GM18519 (cell line): ENCODE data around the gene CTCF.
A peak's percentile ranks its signal among the peaks of the same experiment; 100 is the strongest.

Experiments
- ATAC-seq: cut with Tn5 transposase; IDR thresholded peaks from one replicate; pipeline ENCODE4 v1.9.1; 2021; ENCODE audit warnings: mild to moderate bottlenecking, moderate library complexity; ENCODE audit not compliant: unreplicated experiment, low FRiP score

Gene CTCF

DNA sequence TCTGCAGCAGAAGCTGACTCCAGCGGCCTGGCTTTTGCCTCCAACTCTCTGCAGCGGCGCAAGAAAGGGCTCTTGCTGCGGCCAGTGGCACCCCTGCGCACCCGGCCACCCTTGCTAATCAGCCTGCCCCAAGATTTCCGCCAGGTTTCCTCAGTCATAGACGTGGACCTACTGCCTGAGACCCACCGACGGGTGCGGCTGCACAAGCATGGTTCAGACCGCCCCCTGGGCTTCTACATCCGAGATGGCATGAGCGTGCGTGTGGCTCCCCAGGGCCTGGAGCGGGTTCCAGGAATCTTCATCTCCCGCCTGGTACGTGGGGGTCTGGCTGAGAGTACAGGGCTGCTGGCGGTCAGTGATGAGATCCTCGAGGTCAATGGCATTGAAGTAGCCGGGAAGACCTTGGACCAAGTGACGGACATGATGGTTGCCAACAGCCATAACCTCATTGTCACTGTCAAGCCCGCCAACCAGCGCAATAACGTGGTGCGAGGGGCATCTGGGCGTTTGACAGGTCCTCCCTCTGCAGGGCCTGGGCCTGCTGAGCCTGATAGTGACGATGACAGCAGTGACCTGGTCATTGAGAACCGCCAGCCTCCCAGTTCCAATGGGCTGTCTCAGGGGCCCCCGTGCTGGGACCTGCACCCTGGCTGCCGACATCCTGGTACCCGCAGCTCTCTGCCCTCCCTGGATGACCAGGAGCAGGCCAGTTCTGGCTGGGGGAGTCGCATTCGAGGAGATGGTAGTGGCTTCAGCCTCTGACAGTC lies 99.7 kb downstream of the CTCF start:
- no peak for ATAC-seq

DNA sequence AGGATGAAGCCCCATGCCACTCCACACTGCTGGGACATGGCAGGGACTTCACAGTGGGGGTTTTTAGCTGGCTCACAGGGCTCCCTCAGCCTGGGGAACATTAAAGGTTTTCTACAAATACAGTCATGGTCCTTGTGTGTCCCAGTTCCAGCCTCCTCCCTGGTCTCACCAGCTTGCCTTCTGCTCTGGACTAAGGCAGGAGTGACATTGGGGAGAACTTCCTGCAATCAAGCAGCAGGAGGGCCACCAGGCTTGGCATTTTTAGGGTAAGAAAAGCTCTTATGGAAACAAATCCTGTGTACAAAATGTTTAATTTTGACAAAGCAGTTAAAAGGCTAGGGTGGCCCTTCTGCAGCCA lies 100.3 kb downstream of the CTCF start:
- ATAC-seq = no peak

DNA sequence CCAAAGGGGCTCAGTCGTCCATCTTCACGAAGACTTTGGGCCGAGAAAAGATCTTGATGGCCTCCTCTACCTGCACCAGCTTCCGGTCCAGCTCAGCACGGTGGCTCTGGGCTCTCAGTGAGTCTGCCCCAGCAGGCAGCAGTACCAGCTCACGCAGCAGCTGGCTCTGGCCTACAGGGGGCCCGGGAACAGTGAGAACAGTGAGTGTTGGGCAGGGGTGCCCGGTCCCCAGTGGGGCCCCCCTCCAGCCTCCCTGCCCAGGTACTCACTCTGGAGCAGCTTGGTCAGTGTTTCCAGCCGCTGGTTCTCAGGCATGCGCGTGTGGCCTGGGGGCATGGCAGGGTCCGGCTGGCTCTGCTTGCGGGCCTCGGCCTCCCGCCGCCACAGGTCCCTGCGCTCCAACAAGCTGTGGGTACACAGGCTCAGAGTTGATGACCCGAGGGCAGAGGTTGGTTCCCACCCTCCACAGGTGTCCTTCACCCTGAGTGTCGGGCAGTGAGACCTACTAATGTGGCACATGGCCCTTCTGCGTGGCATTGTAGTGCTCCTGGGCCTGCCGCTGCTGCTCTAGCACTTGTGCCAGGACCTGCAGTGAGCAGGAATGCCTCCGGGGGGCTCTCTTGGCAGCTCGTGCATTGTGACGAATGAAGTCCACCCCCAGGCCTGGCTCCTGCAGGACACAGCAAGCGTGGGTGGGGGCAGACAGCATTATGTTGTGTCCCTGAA lies 101.0 kb downstream of the CTCF start:
- no peak for ATAC-seq

DNA sequence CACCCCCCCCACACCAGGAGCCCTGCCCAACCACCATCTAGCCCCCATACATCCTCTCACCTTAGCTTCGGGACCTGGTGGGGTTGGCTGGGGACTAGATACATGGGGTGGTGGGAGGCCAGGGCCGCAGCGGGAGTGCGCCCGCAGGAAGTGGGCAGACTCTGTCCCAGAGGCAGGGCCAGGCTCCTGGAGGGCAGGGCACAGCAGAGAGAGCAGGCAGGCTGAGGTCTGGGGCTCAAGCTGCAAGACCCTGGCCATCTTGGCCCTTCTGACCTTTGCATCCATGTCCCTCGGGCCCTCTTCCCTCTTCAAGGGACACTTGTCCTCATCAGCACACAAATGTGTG lies 101.5 kb downstream of the CTCF start:
- ATAC-seq = no peak

DNA sequence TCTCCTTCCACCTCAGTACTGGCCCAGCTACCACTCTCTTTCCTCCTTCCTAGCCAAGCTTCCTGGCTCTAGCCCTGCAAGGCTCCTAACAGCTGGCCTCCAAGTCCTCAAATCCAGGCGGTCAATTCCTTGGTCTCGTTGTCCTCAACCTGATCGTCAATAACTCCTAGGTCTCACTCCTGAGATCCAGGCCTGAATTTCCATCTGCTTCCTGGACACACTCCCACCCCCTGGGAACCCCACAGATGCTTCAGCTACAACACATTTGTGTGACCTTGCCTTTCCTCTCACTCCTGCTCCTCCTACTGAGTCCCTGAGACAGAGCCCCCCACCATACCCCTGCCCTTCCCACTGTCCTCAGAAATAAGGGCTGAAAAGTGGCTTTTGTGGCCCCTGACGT lies 101.9 kb downstream of the CTCF start:
- ATAC-seq = no peak

DNA sequence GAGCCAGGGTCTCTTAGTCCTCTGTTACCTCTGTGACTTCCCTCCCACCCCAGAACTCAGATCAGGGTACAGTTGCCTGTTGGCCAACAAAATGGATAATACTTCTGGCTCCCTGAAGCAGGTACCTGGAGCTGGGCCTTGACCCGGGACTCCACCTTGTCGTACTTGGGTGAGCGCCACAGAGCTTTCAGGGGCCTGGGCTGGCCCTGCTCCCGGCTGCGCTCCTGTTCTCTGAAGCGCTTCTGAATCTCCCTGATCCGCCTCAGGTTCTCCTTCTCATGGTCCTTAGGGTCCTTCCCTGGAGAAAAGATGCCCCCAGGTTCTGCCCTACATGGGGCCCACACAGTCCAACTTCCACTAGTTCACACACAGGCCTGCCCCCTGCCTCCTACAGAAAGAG lies 102.5 kb downstream of the CTCF start:
- ATAC-seq = no peak

DNA sequence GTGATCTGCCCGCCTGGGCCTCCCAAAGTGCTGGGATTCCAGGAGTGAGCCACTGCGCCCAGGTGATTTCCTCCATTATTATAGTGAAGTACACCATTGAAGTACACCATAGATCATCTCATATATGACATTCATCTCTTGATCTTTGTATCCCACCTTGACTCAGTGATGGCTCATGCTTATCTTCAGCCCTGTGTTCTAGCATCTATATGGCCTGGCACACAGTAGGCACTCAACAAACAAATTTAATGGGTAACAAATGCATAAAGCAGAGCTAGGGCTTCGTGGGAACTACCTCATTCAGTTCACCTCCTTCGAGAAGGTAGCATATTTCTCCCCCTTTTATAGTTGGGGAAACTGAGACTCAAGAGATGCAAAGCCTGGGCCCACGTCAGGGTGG lies 103.3 kb downstream of the CTCF start:
- no peak for ATAC-seq

DNA sequence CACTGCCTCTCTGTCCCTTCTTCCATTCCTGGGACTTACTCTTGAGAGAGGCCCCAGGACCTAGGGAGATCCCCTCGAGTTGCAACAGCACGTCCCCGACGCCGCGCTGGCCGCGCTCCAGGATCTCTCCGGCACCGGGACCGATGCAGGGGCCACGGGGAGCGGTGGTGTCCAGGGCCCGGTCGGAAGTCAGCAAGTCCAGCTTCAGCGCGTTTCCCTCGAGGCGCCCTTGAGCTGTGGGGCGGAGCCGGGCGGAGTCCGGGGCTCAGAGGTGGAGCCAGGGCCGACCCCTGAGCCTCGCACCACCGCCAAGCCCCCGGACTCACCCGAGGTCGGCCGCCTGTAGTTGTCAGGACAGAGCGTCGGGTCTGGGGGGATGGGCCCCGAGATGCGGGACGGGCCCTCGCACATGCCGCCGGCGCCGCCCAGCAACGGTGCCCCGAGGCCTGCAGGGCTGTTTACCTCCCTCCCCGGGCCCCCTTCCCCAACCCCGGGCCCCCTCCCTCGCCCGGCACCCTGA lies 103.8 kb downstream of the CTCF start:
- no peak for ATAC-seq

DNA sequence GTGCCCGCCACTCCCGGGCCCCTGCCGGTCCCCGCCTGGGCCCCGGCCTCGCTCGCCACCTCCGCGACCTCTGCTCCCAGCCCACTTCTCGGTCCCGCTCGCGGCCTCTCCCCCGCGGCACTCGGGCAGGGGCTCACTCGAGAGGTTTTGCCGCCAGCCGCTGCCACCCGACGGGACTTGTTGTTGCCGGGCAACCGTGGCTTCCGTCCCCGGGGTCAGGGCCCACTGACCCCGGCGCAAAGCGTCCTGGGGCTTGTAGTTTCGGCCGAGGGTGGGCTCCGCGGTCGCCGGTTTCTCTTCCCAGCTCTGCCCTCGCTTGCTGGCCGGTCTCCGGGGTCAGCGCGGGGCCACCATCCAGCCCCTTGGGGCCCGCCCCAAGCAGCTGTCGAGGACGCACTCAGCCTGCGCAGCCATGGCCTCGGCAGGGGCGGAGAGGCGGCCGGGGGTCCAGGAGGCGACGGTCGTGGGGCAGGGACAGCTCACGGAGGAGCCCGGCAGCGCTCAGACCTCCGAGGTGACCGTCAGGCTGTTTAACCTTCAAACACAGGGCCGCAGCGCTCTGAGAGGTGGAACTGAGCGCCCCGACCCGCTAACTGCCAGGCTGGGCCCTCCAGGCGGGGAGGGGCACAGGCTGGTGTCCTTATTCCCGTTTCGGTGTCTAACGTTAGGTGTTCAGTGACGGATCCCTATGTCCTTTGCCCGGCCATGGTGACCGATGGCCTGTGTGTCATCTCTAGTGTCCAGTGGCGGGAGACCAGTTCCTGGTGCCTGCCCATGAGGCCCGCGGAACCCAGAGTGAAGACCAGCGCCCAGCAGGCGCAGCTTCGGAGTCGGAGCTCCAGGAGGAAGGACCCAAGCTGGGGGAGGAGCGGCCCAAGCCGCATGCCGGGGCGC lies 104.5 kb downstream of the CTCF start, which contains the start of the genes C16orf86 and ENKD1:
TSS of gene C16orf86 (plus strand) at position 256 of the 894 bp plus-strand sequence. CDS start at position 413, 157 bp downstream.
TSS of gene ENKD1 (minus strand) at position 192 of the 894 bp plus-strand sequence. CDS start 308 bp downstream, outside the sequence.
- no peak for ATAC-seq

DNA sequence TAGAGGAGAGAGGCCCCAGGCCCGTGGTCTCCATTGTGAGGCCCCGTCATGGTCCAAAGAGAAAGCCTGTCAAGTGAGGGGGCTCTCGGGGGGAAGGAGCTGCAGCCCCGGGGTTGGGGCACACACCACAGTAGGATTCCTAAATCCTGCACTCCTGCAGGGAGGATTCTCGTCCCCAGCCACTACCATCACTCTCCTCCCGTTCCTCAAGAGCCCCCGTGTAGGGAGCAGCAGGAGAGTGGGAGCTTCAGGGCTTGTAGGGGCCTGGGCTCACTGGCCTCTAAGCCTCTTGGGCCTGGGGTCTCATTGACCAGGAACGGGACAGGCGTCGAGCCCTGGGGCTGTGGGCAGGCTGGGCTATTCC lies 105.1 kb downstream of the CTCF start:
- ATAC-seq = no peak

DNA sequence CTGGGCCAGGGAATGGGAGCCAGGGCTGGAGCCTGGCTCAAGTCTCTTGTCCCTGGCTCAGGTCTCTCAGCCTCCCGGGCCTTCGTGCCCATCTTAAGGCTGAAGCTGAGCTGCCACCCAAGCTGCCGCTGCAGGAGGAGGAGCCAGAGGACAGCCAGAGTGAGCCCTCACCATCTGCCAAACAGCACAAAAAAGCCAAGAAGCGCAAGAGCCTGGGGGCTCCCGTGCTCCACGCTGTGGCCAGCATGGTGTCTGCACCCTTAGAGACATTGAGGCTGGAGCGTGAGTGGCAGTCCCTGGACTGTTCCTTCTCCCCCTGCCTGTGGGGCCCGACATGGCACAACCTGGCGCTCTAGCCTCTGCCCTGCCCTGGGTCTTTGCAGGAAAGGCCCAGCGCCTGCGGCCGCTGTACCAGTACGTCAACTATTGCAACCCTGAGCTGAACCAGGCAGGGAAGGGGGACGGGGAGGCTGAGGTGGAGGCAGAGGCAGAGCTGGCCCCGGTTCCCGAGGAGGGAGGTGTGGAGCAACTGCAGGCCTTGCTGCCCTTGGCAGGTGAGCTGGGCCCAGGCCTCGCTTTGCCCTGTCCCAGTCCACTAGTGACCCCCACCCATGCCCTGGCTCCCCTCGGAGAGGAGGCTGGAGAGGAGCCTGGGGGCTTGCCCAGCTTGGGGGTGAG lies 105.6 kb downstream of the CTCF start:
- ATAC-seq = peak; percentile 56

DNA sequence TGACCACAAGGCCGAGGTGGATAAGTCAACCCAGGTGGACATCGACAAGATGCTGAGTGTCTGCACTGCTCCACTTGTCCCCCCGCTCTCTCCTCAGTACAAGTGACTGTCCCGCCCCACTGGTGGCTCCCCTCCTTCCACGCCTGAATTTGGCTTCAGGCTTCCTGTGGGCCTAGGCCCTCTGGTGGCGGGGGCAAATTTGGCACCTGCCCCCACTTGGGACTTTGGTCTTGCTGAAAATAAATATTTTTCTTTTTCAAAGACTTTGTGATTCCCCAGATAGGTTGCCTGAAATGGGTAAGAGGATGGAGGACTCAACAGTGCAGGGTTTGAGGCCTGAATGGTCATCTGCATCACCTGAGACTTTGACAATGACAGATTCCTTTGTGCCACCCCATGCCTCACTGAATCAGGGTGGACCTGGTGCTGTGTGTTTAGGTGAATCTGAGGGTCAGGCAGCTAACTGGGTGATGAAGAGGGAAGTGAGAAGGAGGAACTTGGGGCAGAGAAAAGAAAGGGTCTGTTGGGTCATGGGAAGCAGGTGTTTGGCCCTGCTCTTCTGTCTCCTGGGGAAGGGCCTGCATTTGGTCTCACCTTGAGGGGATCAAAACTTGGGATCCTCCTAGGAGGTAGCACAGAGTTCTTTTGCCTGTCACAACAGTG lies 106.3 kb downstream of the CTCF start:
- no peak for ATAC-seq

DNA sequence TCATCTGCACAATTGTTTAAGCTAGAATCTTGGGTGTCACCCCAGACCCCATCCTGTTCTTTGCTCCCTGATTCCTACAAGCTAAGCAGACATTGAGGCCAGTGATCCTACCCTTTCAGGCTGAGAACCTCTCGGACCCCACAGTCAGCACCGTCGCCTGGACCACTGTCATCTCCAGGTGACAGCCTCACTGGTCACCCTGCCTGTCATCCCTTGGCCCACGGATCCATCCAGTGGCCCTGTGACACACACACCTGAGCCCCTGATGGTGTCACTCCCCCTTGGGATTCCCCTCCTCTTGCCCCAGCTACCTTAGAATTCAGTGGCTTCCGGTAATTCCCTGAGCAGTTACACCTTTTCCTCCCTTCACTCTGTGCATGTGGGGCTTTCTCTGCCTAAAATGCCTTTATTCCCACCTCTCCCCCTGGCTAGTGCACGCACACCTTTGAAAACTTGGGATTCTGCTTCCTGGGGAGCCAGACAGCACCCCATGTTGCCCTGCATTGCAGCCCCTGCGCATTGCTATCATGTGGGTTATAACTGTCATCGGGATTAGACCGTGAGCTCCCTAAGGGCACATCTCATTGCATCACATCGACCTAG lies 107.3 kb downstream of the CTCF start:
- no peak for ATAC-seq

DNA sequence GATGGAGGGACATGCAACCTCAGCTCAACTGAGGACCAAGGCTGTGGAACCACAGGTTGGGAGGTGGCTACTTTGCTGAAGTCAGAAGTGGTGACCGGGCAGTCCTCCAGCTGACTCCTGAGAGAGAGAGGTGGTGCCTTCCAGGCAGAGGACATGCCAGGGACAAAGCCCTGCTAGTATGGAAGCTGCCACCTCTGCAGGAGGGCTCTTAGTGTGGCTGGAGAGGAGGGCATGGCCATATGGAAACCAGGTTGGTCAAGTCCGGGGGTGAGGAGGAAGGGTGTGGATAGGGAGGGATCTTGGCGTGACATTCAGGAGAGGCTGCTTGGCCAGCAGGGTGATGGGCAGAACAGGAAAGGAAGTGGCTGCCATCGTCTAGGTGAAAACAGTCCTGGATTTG lies 110.0 kb downstream of the CTCF start:
- no peak for ATAC-seq

DNA sequence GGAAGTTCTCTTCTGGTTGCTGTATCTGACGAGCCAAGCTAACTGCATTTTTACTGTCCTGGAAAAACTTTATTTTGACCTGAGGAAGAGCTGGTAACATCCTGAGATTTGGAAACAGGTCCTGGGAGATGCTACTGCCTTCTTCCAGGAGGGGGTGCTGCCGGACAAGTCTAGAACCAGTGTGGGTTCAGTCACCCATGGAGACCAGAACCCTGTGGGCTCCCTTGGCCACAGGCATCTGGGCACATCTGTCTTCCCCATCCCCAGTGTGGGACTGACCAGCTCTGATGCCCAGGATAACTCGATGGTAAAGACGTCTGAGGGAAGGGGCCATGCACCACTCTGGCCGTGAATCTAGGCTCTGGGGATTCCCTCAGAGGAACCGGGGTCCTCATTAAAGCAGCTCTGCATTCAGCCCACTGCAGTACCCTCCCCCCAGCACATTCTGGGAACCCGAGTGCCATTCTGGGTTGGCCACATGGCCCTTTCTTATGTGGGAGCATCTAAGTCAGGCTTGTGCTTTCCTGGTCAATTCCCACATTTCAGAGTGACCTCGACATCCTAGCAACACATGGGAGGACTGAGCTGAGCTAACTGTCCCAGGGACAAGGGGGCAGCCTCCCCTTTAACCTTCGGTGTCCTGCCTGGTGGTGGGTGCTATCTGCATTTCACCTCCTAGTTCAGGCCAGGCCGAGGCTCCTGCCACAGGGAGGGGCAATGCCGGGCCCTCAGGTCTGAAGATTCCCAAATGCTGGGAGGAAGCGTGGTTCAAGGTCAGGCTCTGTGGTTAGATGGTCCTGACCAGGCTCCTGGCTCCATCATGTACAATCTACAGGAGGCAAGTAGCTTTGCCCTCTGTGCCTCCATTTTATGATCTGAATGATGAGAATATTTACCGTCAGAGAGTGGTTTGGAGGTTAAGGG lies 110.7 kb downstream of the CTCF start:
- no peak for ATAC-seq

DNA sequence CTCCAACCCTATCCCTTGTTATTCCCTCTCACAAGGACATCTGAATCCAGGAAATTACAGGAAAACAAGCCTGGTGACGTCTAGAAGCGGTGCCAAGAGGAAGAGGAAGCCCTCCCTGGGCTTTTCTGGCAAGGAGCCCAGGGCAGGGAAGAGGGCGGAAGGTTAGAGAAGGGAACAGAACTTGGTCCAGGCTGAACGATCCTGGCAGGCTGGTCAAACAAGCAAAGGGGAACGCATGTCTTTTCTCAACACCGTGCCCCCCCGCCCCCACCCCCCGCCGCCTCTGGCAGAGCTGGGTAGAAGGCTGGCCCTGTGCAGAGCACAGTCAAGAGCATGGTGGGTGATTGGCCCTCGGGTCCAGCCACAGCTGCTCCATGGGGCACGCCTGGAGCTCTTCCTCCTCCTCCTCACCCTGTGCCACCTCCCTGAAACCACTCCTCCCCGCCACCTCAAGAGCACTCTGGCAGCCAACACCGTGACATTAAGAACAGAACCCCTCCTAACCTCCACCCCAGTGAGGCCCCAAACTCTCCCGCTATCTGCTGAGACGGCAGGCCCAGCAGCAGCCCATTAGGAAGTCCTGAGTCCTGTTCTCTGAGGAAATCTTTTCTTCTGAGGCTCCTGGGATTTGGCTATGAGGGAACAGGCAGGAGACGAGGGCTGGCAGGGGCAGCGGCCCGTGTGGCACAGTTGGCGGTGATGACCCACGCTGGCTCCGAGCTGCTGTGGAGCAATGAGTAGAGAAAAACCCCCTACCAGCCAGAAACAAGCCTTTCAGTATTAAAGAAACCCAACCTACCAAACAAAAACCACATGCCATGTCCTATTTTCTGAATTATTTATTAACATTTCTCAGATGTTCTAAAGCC lies 111.6 kb downstream of the CTCF start:
- ATAC-seq = no peak

DNA sequence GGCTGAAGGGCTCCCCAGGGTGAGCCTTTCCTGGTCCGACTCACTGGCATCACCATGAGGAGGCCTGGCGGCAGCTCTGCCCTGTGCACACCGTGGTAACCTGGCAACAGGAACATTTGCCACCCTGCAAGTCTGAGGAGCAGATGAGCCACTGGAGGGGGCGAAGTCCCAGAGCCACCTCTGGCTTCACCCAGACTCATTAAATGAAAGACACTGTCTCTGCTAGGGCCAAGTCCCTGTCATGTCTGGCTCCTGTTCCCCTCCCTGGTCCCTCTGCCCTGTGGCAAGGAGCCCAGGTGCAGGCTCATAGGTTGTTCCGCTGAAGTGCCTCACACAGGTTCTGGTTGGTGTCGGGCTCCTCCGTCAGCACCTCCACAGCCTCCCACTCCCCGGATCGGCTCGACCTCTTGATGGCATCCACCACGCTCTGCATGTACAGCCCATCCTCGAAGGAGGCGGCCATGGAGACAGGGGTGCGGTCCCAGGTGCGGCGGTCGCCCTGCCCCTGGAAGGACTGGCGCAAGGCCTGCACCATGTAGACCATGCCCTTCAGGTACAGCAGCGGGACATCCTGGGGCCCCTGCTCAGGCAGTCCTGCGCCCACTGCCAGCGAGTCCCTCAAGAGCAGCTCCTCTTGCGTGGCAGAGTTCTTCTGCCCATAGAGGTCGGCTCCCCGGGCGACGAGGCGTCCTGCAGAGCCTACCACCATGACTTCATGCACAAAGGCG lies 112.7 kb downstream of the CTCF start:
- no peak for ATAC-seq
